ENCODE measurements around the gene IGFBP5. TPM values are rescaled to one million over a fixed set of nuclear protein-coding genes. Genes with fewer than 3 reads are reported as not detected.

The IGFBP5 gene
- total and polyA plus RNA-seq, 9 of the 15 experiments (the other 6 are each of a cell fraction or from before 2014, with no cell fraction given): 0.01 to 1.9 (median 0.03) TPM; not detected in 6

DNA sequence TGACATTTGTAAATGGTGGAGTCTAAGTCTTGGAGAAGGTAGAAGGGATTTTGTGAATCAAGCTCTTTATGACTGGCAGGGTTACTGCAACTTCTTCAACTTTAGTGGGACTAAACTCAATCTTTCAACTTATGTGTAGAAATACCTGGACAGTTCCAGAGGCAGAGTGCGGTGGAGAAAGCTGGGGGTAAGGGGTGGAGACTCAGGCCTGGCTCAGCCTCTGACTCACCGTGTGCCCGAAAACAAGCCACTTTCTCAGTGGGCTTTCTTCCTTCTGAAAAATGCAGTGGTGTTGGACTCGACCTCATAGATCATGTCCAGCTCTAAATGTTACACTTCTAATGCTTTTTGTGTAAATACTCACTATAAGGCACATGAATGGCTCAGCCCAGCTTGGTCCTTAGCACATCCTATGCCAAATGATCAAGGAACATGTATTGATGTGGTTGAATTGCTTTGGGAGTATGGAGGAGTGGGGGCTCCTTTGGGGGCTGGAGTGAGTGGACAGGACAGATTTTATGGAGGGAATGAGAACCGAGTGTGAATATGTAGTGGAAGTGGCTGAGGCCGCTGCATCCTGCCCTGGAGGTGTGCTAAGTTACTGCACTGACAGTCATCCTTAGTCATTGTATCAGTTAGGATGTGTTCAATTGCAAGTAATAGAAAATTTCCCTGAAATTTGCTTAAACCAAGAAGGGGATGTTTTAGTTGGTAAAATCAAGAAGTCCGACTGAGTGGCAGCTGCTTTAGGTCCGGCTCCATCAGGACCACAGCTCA, 32.2 kb upstream of the IGFBP5 start:
- H3K4me1 ChIP-seq (replicated peaks in 1 of 2; ENCODE audit: control insufficient read depth in 2 of 2, insufficient read depth in 2 of 2, low read length in 2 of 2): no peaks in the 10 kb centered on the region
- intact Hi-C loops (cut with micrococcal nuclease): no loop called here
- FAIRE-seq: no peak

More for the DNA sequence above, 32.2 kb upstream of the IGFBP5 start:
- TF ChIP-seq EHMT2 (IDR thresholded peaks at IDR 0.05) (no peak), ZBTB8A (IDR thresholded peaks at IDR 0.05; ENCODE audit: partially characterized antibody) (no peak), FOXK1 (CRISPR knock-in tag; IDR thresholded peaks at IDR 0.05; ENCODE audit: borderline replicate concordance) (no peak), AFF4 (CRISPR knock-in tag; IDR thresholded peaks at IDR 0.05) (no peak), ZNF695 (CRISPR knock-in tag; IDR thresholded peaks at IDR 0.05) (no peak), NR3C1 (CRISPR knock-in tag; IDR thresholded peaks at IDR 0.05) (no peak), RBM14 (IDR thresholded peaks at IDR 0.05; ENCODE audit: borderline replicate concordance, insufficient read depth, low read depth, low read length) (no peak), PML (IDR thresholded peaks at IDR 0.05; ENCODE audit: low read length) (no peak), NFE2L1 (tag; IDR thresholded peaks at IDR 0.05; ENCODE audit: borderline replicate concordance, low read depth) (no peak), CHD2 (IDR thresholded peaks at IDR 0.05; ENCODE audit: low read depth, low read length) (no peak), ZNF778 (CRISPR knock-in tag; IDR thresholded peaks at IDR 0.05) (no peak)
- Histone ChIP-seq H3K9ac (ENCODE audit: insufficient read depth in 1 of 2, low read depth in 2 of 2, low read length in 2 of 2) (no peak overlapping the region), H3K4me3 (no peak overlapping the region), H3K27ac (ENCODE audit: extremely low read depth, low read depth, low read length) (no peak overlapping the region), H3K4me2 (ENCODE audit: insufficient read depth, low read length) (no peak overlapping the region), H3K9me1 (ENCODE audit: control insufficient read depth, insufficient read depth, low read length) (no peaks in the 10 kb centered on the region), H3K27me3 (ENCODE audit: control insufficient read depth in 2 of 2, insufficient read depth in 2 of 2, low read length in 2 of 2) (peaks cover 0 to 17% of the 10 kb centered on the region in 2 experiments; a peak in 3 of 5 replicates), H3K9me3 (replicated peaks; ENCODE audit: control insufficient read depth, insufficient read depth, low read depth, low read length) (no peaks in the 10 kb centered on the region), H2AFZ (ENCODE audit: low read depth, low read length) (no peak overlapping the region), H3K36me3 (ENCODE audit: control insufficient read depth, insufficient read depth, low read length) (no peaks in the 10 kb centered on the region), H3K79me2 (ENCODE audit: control insufficient read depth, insufficient read depth, low read length) (no peaks in the 10 kb centered on the region), H4K20me1 (replicated peaks; ENCODE audit: control insufficient read depth, insufficient read depth, low read length) (no peaks in the 10 kb centered on the region)
- WGBS (ENCODE audit: insufficient coverage, low coverage, missing lambda C conversion rate): 5% methylated on average over 8 of the region's 8 CpGs
- ChIA-PET POLR2A (no interaction called here), CTCF (ENCODE audit: low intra/inter-chr PET ratio) (no interaction called here)
- DNase-seq (ENCODE audit: extremely low read depth in 1 of 4, low spot score in 3 of 4): no peak
- in situ Hi-C loops (cut with MboI): no loop called here
- no peak for ATAC-seq
- no TSS peak for BruUV-seq (replicated peaks)

Measured in K562 (cell line).